B cell (primary cell): ENCODE results near the gene YBEY.

Source experiments
- EZH2 ChIP-seq: IDR thresholded peaks from 2 replicates; pipeline ENCODE4 v1.6.1; 2012; ENCODE audit warnings: borderline replicate concordance, low read depth, mild to moderate bottlenecking, moderate library complexity, low read length; ENCODE audit not compliant: insufficient read depth, poor library complexity, severe bottlenecking
- TF ChIP-seq, protein P1 (sequence below): fragments of 200-600 bp; IDR thresholded peaks from one replicate; pipeline ENCODE4 v1.8.0; 2022; ENCODE audit warnings: antibody characterized with exemption, mild to moderate bottlenecking

GRCh38 chr21:46323227-46323709 is 37.1 kb downstream of the YBEY start:
- TF ChIP-seq, protein P1, sequence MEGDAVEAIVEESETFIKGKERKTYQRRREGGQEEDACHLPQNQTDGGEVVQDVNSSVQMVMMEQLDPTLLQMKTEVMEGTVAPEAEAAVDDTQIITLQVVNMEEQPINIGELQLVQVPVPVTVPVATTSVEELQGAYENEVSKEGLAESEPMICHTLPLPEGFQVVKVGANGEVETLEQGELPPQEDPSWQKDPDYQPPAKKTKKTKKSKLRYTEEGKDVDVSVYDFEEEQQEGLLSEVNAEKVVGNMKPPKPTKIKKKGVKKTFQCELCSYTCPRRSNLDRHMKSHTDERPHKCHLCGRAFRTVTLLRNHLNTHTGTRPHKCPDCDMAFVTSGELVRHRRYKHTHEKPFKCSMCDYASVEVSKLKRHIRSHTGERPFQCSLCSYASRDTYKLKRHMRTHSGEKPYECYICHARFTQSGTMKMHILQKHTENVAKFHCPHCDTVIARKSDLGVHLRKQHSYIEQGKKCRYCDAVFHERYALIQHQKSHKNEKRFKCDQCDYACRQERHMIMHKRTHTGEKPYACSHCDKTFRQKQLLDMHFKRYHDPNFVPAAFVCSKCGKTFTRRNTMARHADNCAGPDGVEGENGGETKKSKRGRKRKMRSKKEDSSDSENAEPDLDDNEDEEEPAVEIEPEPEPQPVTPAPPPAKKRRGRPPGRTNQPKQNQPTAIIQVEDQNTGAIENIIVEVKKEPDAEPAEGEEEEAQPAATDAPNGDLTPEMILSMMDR = no peak
- no peak for TF ChIP-seq EZH2
